GM04504 (cell line): ENCODE measurements around the gene INTS7.
"Not testable (repeated sequence)": the region's sequence is repeated elsewhere in the genome, so short reads cannot be mapped to it uniquely, and the experiment has no call there.

Experiments used
- DNase-seq: peaks from one replicate; pipeline ENCODE4 v3.0.0-alpha.2; 2012; ENCODE audit warnings: low read depth

INTS7 gene

DNA sequence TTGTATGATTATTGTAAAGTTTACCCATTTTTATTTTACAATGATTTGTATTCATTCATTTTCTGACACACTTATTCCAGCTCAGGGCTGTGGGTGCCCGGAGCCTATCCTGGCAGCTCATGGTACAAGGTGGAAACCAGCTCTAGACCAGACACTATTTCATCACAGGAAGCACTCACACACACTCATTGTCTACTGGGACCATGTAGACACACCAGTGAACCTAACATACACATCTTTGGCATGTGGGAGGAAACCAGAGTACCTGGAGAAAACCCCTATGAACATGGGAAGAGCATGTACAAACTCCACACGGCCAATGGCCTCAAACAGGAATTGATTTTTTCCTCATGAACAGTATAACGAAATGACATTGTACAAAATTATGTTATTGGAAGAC, 2.5 kb upstream of the INTS7 start:
- no peak for DNase-seq

DNA sequence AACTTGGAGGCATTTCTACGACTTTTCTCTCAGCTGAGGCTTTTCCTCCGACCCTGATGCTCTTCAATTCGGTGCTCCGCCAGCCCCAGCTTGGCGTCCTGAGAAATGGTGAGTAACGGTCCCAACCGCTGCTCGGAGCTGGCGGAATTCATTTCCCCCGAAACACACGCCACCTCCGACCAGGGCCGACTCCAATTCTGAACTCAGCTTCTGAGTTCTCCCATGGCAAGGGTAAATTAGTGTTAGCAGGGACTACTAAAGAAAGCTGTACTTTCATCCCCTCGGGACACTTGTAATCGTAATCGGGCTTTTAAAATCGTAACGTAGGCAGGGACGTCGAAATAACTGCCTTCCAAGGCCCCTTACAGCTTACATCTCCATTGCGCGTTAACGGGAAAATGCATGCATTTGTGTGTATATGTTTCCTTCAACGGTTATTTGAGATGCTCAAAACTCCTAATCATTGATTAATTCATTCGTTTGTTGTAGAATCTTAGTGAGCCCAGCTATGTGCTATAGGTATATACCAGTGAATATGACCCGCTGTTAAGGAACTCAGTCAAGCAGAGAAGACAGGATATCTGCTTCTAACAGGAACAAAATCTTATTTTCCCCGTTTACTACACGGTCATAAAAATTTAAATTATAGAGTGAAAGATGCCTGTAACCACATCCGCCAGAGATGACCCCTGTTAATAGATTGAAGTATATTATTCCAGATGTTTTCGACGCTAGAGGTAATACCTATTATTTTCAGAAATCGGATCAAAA, 663 bp upstream of the INTS7 start:
- no peak for DNase-seq

DNA sequence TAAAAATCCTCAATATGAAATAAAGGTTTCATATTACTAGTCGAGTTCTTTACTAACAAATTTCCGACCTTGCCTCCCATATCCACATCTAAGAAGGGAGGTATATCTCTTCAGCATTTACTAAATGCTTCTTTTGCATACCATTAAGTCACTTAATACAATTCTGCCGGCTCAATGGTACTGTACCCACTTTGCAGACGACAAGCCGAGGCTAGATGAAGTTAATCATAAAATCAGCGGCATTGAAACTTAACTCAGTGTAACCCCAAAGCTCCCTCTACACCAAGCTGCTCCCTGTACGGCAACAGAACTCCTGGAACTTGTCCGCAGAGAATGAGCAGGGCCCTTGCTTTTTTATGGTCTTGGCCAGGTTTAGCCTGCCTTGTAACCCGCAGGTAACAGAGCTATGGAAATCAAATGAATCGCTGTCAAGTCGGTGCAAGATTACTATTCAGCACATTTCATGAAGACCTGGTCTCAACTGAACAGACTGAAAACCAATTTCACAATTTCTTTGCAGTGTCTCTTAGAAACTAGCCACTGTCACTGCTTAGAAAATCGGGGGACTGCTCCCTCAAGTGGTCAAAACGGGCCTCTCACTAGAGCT, 738 bp downstream of the INTS7 start:
- DNase-seq, result no peak

DNA sequence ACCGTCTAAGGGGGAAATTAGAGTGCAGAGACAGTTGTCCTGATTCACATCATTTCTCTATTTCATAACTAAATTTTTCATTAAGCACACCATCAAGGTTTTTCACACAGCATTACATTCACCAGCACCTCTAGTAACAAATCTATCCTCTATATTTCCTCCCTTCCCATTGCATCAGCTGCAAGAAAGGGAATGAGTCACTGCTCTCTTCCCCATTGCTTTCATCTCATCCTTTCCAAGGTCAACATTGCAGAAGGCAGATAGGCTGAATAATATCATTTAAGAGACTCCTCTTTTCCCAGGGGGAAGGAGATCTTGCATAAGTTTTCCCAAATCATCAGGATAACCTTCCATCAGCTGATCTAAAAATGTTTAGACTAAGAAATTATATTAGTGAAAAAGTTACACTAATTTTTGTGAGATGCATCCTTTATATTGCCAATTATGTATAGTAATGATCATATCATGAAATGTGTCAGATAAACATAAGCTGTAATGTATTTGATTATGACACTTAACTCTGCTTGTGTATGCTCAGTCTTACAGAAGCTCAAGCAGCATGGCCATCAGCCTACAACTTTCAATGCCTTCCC, 4.3 kb downstream of the INTS7 start:
- no peak for DNase-seq

DNA sequence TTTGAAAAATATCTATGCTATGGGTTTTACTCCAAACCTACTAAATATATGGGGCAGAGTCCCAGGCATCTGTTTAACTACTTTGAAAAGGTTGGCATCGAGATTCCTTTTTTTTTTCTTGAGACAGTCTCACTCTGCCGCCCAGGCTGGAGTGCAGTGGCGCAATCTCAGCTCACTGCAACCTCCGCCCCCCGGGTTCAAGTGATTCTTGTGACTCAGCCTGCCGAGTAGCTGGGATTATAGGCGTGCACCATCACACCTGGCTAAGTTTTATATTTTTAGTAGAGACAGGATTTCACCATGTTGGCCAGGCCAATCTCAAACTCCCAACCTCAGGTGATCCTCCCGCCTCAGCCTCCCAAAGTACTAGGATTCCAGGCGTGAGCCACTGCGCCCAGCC, 7.6 kb downstream of the INTS7 start:
- DNase-seq, result not testable (repeated sequence)

DNA sequence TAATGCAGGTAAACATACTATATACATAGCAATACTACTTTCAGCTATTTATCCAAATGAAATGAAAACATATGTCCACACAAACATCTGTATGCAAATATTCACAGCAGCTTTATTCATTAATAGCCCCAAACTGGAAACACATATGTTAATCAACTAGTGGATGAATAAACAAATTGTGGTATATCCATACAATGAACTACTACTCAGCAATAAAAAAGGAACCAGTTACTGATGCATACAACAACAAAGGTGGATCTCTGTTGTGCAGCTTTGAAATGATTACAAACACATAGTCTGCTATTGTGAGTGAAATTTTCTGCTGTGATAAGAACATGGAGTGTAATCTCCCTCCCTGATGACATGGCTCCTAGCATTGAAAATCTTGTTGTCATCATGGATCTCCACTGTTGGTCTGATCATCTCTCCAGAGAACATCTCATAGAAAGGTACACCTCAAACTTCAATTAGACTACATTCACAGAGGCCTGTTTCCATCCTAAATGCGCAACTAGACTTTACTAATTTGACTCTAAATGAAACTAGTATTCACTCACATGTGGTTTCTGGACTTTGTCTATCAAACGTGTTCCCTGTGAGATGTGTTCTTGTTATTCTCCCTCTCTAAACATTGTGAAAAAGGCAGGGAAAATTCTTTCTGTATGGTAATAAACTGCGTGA, 10.7 kb downstream of the INTS7 start:
- no peak for DNase-seq

DNA sequence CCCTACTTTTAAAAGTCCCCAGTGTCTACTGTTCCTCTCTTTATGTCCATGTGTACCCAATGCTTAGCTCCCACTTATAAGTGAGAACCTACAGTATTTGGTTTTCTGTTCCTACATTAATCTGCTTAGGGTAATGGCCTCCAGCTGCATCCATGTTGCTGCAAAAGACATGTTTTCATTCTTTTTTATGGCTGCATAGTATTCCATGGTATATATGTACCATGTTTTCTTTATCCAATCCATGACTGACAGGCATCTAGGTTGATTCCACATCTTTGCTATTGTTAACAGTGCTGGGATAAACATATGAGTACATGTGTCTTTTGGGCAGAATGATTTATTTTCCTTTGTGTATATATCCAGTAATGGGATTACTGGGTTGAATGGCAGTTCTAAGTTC, 12.4 kb downstream of the INTS7 start:
- not testable (repeated sequence) for DNase-seq

DNA sequence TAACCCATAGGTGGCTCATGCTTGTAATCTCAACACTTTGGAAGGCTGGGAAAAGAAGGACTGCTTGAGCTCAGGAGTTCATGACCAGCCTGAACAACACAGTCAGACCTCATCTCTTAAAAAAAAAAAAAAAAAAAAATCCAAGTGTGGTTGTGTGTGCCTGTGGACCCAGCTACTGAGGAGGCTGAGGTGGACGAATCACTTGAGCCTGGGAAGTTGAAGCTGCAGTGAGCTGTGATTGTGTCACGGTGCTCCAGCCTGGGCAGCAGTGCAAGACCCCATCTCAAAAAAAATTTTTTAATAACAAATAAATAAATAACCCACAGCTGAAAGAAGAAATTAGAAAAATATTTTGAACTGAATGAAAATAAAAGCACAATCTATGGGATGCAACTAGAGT, 13.8 kb downstream of the INTS7 start:
- DNase-seq, result no peak

DNA sequence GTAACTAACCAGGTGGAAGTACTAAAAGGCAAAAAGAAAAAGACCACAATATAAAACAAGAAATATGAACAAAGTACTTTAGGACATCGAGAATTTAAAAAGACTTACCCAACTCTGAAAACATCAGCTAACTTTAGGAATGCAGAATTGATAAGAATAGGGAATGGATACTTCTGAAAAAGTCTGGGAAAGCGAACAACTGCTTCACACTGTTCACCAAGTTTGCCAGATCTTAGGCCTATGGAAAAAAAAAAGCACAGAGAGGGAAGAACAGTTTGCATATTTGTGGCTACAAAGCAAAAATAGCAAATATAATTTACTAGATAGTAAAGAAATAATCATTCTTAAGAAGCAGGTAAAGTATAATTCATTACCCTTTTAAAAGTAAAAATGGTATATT, 14.4 kb downstream of the INTS7 start:
- DNase-seq, result no peak

DNA sequence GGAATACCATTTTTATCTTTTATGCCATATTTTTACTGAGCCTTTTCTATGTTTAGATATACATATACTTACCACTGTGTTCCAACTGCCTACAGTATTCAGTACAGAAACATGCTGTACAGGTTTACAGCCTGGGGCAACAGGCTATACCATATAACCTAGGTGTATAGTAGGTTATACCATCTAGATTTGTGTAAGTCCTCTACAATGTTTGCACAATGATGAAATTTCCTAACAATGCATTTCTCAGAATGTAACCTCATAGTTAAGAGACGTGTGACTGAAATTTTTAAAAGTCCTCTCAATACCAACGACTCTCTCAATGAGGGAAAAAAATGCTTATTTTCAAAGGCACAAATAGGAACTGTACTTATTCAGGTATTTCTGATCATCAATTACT, 21.7 kb downstream of the INTS7 start:
- no peak for DNase-seq

DNA sequence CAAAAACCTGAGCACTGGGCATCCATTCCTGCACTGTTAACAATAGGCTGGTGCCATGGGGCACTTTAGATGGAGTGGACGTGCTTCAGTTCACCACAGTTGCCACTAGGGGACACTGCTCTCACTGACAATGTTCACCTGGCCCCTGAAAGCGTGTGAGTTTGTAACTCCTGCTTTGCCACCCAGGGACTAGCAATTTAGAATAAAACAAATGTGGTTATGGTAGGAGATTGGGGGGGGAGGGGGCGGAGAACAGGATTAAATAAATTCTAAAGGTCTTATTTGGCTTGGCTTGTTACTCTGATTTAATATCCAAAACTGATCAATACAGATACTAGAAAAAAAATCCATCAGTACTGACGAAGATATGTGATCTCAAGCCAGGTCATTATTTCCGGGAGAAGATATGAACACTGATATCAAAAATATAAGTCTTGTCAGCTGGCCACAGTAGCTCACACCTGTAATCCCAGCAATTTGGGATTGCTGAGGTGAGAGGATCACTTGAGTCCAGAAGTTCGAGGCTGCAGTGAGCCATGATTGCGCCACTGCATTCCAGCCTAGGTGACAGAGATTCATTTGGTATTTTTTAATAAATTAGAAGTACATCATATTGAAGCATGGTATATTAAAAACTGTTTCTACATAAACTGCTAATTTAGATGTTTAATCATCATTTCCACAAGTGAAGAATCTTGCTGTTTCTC, 23.2 kb downstream of the INTS7 start:
- no peak for DNase-seq

DNA sequence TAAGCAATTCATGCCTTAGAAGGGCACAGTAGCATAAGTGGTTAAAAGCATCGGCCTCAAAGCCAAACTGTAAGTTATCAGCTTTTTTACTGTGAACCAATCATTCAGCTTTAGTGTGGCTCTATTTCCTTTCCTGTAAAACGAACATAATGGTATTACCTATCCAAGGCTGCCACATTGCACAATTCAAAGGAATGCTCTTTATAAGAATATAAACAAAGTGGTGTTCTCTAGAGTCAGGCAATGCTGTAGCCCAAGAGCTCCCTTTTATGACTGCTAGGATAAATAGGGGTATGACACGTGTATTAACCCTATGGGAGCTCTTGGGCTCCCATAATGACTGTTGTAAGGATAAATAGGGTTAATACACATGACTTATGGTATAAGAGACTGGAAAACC, 25.4 kb downstream of the INTS7 start:
- no peak for DNase-seq

DNA sequence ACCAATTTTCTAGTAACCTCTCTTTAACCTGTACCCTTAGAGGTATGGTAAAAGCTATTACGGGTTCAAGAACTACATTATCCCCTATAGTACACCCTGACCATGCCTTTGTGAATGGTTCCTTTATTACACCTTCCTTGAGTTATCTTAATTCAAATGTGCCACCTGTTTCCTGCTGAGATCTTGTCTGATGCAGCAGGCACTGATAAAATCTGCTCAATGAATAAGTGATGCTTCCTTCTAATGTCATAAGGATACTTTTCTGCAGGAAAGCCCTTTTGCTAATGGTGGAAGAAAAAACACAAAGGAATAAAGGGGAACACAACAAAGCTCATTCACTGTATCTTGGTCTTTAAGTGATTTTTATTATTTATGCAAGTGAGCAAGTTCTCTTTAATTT, 25.8 kb downstream of the INTS7 start:
- DNase-seq, result no peak

DNA sequence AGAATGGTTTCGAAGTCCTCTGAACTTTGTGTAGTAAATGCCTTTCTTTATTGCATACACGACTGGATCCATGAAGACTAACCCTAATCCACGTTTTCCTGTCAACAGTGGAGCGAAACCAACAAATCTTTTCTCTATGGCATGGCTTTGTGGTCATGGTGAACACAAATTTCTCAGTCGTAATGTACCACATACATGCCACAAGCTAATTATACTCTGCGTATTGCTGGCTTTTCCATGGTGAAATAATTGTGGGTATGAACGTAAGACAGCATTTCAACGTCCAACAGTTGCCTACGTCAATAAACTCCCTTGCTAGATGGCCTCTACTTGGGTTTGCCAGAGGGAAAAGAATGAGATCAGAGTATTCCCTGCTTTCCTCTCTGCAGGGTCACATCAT, 27.5 kb downstream of the INTS7 start:
- no peak for DNase-seq

DNA sequence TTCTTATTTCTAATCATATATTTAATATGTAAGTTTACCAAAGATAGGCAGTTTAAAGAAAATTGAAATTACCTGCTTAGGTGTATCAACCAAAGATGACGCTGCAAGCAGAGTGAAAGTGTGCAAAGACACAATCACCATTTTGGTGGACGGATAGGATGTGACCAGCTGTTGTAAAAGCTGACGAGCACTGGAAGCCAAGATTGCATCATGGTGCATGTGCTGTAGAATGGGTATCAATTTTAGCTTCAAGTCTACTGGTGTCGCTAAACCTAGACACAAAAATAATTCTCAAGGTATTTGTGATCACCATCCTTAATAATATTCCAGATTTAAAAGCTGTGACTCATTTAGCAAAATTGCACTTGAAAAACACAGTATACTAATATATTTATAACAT, 28.2 kb downstream of the INTS7 start:
- DNase-seq, result no peak

DNA sequence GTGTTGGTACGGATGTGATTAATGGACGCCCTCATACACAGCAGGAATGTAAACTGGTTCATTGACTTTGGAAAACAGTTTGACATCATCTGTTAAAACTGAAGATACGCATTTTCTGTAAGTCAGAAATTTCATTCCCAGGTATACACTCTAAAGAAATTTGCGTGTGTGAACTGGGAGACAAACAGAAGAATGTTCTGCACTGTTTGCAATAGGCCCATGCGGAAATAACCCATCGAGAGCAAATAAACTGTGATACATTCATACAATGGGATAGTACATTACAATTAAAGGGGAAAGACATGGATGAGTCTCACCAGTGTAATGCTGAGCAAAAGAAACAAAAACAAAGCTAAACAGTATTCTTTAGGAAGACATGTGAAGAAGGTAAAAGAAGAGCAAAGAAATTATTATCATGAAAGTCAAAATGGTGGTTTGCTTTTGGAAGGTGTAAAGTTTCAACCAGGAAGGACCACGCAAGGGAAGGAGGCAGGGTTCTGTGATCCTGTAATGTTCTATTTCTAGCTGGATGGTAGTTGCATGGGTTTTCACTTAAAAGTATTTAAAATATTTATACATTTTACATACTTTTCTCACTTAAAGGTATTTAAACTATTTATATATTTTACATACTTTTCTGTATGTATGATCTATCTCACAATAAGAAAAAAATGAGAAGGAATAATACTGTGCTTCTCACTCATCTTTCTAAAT, 30.3 kb downstream of the INTS7 start:
- no peak for DNase-seq

DNA sequence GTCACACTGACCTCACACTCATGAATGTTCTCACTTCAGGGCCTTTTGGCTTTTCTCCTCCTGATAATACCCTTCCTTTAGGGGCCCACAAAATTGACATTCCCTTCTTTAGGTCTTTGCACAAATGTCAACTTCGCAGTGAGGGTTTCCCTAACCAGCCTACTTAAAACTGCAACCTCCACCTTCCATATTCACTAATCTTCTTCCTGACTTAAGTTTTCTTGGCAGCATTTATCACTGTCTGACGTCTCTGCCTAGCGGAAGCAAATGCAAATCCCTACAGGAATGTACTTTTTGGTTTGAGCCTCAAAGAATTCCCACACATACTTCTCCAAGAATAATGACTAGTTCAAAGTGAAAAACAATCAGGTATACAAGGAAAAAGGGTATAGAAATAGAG, 32.8 kb downstream of the INTS7 start:
- no peak for DNase-seq

DNA sequence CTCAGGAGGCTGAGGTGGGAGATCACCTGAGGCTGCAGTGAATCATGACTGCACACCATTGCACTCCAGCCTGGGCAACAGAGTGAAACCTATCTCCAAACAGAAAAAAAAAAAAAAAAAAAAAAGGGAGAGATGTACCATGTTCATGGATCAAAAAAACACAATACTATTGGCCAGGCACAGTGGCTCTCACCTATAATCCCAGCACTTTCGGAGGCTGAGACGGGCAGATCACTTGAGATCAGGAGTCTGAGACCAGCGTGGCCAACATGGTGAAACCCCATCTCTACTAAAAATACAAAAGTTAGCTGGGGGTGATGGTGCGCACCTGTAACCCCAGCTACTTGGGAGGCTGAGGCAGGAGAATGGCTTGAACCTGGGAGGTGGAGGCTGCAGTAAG, 37.9 kb downstream of the INTS7 start:
- not testable (repeated sequence) for DNase-seq

DNA sequence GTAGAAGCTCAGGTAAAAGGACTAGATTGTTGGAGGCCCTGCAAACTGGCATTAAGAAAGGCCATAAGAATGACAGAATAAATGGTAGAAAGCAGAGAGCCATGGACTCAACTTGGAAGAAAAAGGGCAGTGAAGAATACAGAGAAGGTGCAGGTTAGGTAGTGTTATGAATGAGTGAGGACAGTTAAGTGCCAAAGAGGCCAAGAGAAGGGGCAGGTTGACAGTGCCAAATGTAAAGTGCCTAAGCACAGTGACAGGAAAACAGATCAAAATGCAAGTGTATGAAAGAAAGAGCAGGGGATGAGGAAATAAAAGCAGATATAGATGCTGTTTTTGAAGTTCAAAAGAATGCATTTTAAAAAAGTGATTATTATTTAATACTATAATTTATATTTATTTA, 43.7 kb downstream of the INTS7 start:
- no peak for DNase-seq

DNA sequence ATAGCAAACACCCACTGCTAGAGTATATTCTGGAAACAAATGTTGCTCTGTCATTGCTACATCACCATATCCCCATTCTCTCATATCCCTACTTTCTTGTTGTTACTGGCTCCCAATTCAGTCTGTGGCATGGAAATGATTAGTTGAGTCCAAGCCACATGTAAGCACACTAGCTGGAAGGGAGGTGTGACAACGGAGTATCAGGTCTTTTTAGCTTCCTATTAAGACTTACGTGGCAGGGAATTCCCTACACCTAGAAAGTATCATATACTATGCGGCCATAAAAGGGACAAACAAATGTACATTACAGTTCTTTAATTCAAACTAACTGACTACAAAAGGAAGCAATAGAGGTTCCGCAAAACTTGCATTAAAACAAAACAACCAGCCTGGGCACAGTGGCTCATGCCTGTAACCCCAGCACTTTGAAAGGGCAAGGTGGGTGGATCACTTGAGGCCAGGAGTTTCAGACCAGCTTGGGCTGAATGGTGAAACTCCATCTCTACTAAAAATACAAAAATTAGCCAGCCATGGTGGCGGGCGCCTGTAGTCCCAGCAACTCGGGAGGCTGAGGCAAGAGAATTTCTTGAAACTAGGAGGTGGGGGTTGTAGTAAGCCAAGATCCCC, 48.6 kb downstream of the INTS7 start:
- DNase-seq, result no peak

DNA sequence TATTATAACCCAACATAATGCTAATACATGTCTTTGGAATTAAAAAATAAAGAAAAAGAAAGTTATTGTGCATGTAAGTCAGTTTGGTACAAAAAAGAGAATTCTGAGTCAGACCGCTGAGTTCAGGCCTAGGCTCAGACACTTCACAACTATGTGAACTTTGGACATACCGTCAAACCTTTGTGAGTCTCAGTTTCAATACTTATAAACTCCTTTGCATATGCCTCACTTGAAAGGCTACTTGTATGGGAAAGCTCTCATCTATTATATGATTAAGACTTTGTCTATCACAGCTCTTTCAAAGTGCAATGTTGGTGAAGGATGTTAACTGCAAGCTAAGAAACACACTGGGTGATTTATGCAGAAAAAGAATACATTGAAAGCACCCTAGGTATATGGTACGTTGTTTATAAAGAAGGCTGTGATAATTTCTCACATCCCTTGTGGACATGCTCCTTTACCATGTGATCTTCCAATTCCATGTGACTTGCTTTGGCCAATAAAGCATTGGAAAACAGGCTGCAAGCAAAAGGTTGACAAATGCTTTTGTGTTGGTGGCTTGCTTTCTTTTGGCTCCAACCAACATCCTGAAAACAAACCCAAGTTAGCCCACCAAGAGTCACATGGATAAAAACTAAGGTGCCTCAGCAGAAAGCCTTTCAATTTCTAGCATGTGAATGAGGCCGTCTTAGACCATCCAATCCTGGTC, 49.6 kb downstream of the INTS7 start:
- no peak for DNase-seq
